ENCODE data around the gene NOTCH4.
A peak's percentile ranks its signal among the peaks of the same experiment; 100 is the strongest.
"Not testable (repeated sequence)": the region's sequence is repeated elsewhere in the genome, so short reads cannot be mapped to it uniquely, and the experiment has no call there.

Gene NOTCH4

DNA sequence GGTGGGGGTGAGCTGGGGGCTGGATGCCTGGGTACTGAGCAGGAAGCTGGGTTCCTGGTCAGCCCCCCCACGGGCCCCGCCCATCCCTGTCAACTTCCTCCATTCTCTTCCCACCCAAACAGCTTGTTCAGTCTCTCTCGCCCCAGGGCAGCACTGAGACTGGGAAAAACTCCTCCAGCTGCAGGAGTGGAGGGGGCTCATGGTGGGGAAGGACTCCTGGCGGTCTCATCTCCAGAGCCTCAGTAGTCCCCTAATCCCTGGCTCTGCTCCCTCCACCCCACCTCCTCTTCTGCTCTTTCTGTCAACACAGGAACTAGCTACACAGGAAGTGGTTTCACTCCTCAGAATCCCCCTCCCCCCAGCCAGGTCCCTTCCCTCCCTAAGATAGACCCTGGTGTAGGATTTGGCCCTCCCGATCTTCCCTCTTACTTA is 31.2 kb downstream of the NOTCH4 start, which contains the start of gene GPSM3:
GPSM3 (minus strand) TSS at position 36 of the 432 bp plus-strand sequence. CDS start 130 bp downstream, outside the sequence.
- no peak for DNase-seq

- no peak for DNase-seq
Observed at GRCh38 chr6:32191696-32192607, 31.9 kb downstream of the NOTCH4 start.

- no peak for DNase-seq
Observed at GRCh38 chr6:32190911-32191677, 32.8 kb downstream of the NOTCH4 start.

DNA sequence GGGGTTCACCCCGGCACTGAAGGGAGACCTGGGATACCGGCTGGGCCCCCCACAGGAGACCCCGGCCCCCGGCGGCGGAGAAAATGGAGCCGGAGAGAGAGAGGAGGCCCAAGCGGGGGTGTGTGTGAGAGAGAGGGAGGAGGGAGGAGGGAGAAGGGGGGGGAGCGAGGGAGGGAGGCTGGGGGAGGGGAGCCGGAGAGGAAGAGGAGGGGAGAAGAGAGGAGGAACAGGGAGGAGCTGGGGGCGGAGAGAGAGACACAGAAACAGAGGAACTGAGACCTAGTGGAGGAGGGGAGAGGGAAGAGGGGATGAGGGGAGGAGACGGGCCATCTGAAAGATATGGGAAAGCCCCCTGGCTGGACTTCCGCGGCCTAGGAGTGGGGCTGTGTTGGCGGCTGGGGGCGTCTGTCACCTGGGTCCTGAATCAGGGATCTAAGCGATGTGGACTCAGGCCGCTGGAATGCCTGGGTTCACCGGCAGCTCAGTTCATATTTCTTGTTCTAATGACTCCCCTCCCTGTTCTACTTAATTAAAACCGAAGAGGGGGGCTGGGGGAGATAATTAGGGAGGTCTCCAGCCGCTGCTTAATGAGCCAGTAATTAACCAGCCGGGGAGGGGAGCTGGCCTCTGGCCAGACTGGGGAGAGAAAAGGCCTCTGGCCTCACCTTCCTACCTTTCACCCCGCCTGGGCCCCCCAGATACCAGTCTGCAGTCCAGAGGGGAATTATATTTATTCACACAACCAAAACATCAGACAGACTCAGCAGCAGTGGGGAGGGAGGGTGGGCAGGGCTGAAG is 33.6 kb downstream of the NOTCH4 start, which contains the start of gene PBX2:
PBX2 (minus strand) TSS at position 149 of the 798 bp plus-strand sequence. CDS start 287 bp downstream, outside the sequence.
- DNase-seq: peak; percentile 94

DNA sequence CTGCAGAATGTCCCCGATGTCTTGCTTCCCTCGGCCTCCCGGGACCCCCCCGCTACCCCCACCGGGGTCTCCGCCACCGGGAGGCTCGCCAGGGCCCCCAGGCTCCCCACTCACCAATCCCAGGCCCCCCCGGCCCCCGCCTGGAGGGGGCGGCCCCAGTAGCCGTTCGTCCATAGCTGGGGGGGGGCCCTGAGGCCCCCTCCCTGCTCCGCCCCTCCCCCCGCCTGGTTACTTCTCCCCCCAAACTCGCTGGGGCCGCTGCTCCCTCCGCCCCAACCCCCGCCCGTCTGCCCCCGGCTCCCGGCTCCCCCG is 34.2 kb downstream of the NOTCH4 start:
- DNase-seq: no peak

- DNase-seq: no peak
Observed at GRCh38 chr6:32189069-32189741, 34.7 kb downstream of the NOTCH4 start.

GRCh38 chr6:32188381-32189068 is 35.3 kb downstream of the NOTCH4 start:
- DNase-seq: no peak

GRCh38 chr6:32187725-32188380 is 36.0 kb downstream of the NOTCH4 start:
- DNase-seq: not testable (repeated sequence)

DNA sequence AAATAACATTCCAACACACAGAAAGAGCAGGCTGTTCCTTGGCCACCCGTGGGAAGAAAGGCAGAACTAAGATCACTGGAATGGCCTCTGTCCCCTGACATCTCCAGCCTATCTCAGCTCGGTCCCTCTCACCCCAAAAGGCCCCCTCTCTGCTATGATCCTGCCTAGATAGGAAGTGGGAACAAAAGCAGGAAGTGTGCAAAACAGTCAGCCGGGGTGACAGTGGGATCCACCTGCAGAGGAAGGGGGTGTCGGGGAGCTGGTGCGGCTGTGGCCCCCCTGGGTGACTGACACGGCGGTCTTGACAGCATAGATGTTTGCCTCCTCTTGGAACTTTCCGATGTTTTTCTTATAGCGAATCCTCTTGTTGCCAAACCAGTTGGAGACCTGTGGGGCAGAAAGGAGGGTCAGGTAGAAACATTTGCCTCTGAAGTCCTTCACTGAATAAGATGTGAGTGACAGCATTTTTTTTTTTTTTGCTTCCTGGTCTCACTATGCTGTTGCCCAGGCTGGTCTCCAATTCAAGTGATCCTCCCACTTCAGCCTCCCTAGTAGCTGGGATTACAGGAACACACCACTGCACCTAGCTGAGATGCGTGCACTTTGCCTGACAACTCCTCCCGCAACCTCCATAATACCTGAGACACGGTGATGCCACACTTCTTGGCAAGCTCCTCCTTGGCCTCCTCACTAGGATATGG is 36.7 kb downstream of the NOTCH4 start:
- DNase-seq: no peak

- DNase-seq: not testable (repeated sequence)
Observed at GRCh38 chr6:32186151-32186840, 37.6 kb downstream of the NOTCH4 start.

GRCh38 chr6:32185681-32186131 is 38.2 kb downstream of the NOTCH4 start:
- DNase-seq: not testable (repeated sequence)

GRCh38 chr6:32184084-32184640 is 39.7 kb downstream of the NOTCH4 start, which contains the start of gene AGER:
TSS of gene AGER (minus strand) at chr6:32184253. CDS start at chr6:32184222, 31 bp downstream.
- DNase-seq: no peak

DNA sequence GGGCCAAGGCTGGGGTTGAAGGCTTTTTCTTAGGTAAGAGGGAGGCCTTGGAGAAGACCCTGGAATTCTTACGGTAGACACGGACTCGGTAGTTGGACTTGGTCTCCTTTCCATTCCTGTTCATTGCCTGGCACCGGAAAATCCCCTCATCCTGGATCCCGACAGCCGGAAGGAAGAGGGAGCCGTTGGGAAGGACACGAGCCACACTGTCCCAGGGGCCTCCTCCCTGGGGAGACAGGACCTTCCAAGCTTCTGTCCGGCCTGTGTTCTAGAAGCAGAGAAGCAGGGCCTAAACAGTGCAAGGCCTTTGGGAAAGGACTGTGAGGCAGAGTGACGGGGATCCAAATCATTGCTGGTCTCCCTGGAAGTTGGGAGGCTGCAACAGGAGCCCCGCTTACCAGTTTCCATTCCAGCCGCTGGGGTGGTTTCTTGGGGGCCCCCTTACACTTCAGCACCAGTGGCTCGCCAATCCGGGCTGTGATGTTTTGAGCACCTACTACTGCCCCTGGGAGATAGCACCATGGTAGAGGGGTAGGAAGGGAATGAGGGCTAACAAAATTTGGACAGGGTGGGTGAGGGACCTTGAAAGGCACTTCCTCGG is 40.3 kb downstream of the NOTCH4 start:
- no peak for DNase-seq

GRCh38 chr6:32183030-32183429 is 40.8 kb downstream of the NOTCH4 start:
- DNase-seq: no peak

DNA sequence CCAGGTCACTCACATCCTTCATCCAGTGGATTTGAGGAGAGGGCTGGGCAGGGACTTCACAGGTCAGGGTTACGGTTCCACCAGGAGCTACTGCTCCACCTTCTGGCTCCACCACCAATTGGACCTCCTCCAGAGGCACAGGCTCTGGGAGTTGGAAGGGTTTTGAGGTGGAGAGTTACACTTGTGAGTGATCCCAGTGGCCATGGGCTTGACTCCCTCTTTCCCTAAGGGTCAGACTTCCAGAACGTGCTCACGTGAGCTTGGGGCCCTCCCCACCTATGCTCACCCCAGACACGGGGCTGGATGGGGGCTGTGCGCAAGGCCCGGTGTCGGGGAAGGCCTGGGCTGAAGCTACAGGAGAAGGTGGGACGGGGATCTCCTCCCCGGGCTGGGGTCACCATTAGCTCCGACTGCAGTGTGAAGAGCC is 41.3 kb downstream of the NOTCH4 start:
- DNase-seq: no peak

- no peak for DNase-seq
Observed at GRCh38 chr6:32181915-32182529, 41.8 kb downstream of the NOTCH4 start.

- no peak for DNase-seq
Observed at GRCh38 chr6:32181148-32181702, 42.6 kb downstream of the NOTCH4 start.

All from right forelimb (tissue), 1 donor.